Hindlimb muscle (tissue), 1 donor: ENCODE data around the gene HIGD1C. TPM values are rescaled to one million over a fixed set of nuclear protein-coding genes. Genes with fewer than 3 reads are reported as not detected.
"Not testable (repeated sequence)": the region's sequence is repeated elsewhere in the genome, so short reads cannot be mapped to it uniquely, and the experiment has no call there.

Source experiments
- DNase-seq: peaks from one replicate; pipeline ENCODE4 v3.0.0-alpha.2; 2013
- polyA plus RNA-seq: library from polyadenylated mRNA; unstranded; fragments of 120-200 nt; gene quantifications from one replicate; pipeline ENCODE4 v1.2.1, GENCODE V29; 2013; ENCODE audit not compliant: insufficient read length

Gene HIGD1C
- not detected for polyA plus RNA-seq

- no peak for DNase-seq
These were observed at the start of gene HIGD1C for GRCh38 chr12:50952510-50952909. HIGD1C (plus strand) TSS chr12:50952544; CDS start chr12:50953999, 1,455 bp downstream.

- DNase-seq, result not testable (repeated sequence)
These were observed 43.9 kb upstream of the HIGD1C start for GRCh38 chr12:50908479-50908878.

- not testable (repeated sequence) for DNase-seq
These were observed 40.0 kb upstream of the HIGD1C start for GRCh38 chr12:50912361-50912760.

GRCh38 chr12:50913224-50913623 is 39.1 kb upstream of the HIGD1C start:
- no peak for DNase-seq

- no peak for DNase-seq
These were observed 37.4 kb upstream of the HIGD1C start for GRCh38 chr12:50914872-50915484.

- DNase-seq, result no peak
These were observed 36.1 kb upstream of the HIGD1C start for GRCh38 chr12:50916292-50916691.

GRCh38 chr12:50918584-50919316 is 33.6 kb upstream of the HIGD1C start:
- no peak for DNase-seq

- no peak for DNase-seq
These were observed 29.5 kb upstream of the HIGD1C start for GRCh38 chr12:50922820-50923219.

GRCh38 chr12:50923361-50924130 is 28.8 kb upstream of the HIGD1C start:
- no peak for DNase-seq

GRCh38 chr12:50924131-50924438 is 28.3 kb upstream of the HIGD1C start:
- DNase-seq, result no peak

GRCh38 chr12:50924439-50925341 is 27.7 kb upstream of the HIGD1C start:
- DNase-seq, result peak; percentile 93

GRCh38 chr12:50925342-50925651 is 27.0 kb upstream of the HIGD1C start:
- DNase-seq, result peak; percentile 4

- no peak for DNase-seq
These were observed 26.4 kb upstream of the HIGD1C start for GRCh38 chr12:50925920-50926319.

- no peak for DNase-seq
These were observed 25.9 kb upstream of the HIGD1C start for GRCh38 chr12:50926415-50926814.

- not testable (repeated sequence) for DNase-seq
These were observed 25.4 kb upstream of the HIGD1C start for GRCh38 chr12:50926932-50927331.

- no peak for DNase-seq
These were observed 25.0 kb upstream of the HIGD1C start for GRCh38 chr12:50927356-50927755.

- no peak for DNase-seq
These were observed 24.5 kb upstream of the HIGD1C start for GRCh38 chr12:50927766-50928224.

- no peak for DNase-seq
These were observed 24.0 kb upstream of the HIGD1C start for GRCh38 chr12:50928392-50928791.

GRCh38 chr12:50929831-50930230 is 22.5 kb upstream of the HIGD1C start:
- DNase-seq, result no peak

GRCh38 chr12:50930477-50930876 is 21.9 kb upstream of the HIGD1C start:
- not testable (repeated sequence) for DNase-seq

GRCh38 chr12:50932787-50933280 is 19.5 kb upstream of the HIGD1C start:
- DNase-seq, result no peak

GRCh38 chr12:50933459-50934124 is 18.8 kb upstream of the HIGD1C start:
- no peak for DNase-seq
